GM18517 (cell line): ENCODE measurements around the gene IFT25.

Source experiments
- ATAC-seq: cut with Tn5 transposase; IDR thresholded peaks from one replicate; pipeline ENCODE4 v1.9.1; 2021; ENCODE audit warnings: mild to moderate bottlenecking, moderate library complexity; ENCODE audit not compliant: unreplicated experiment

Gene IFT25

DNA sequence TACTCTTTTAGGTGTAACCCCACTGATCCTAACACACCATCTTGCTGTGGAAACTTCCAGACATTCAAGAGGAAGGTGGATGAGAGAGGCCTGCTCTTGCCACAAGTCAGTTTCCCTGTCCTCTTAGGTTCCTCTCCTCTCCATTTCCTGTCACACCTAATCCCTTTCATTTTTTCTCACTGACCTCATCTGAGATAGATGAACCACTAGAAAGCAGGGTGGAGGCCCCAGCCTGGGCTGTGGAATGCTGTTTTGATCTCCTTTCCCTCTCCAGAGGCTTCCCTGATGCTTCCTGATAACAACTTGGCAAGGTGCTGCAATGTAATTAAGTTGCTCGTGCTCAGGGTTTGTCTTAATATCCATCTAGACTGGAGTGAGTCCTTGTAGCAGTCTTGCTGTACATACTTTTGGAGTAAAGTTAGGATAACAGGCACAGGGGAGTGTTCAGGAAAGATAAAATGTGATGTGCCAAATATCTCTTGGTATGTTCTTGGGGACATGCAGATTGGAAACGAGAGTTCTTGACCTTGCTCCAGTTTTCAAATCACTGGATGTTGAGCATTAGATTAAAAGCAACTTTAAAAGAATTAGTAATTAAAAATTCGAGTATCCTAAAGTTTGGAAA is 11.8 kb upstream of the IFT25 start:
- ATAC-seq = no peak

DNA sequence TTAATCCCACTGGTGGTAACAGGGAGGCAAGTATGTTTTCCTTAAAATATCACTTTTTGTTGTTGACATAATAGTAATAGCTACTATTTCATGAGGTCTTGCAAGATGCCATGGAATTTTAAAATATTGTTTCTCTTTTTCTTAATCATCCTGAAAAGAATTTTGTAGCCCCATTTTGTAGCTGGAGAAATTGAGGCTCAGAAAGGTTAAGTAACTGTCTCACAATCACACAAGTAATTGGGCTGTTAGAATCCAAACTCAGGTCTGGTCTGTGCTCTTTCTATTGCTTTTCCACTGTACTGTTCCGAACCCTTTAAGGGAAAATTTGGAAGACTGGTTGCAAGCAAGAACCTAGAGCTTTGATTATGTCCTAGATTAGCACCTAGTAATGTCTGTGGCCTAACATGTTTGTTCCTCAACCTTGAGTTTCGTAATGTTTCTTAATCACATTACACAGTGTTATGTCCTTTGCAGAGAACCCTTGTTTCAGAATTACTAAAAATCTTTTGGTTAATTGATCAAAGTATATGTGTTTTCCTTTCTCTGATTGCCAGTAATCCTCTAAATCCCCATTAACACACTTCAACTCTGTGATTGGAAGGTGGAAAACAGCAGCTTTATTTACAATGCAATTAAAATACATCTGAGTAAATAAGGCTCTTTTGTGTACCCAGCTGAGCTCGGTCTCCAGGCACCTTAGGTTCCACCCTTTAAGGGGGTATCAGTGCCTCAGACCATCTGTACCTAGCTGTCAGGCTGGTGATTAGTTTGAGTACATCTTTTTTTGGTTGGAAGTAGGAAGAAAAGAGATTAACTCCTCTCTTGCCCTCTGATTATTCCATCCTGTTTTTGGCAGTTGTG is 11.0 kb upstream of the IFT25 start:
- no peak for ATAC-seq

DNA sequence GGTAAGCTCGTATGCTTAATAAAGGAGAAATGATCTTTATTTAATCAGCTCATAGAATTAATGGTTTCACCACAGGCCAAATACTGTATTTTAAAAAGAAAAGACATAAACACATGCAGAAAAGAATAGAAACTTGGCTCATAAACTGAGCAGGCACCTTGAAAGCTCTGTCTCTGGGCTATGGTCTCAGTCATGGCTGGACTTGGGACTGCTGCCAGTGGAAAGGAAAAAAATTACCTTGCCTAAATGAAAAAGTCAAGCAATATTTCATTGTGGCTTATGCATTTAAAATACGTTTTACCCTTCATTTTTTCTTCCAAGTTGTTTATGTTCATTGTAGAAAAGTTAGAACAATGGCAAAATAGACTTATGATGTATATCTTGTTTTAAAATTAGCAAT is 8.6 kb upstream of the IFT25 start:
- ATAC-seq = no peak

GRCh38 chr1:53951697-53952096 is 6.2 kb upstream of the IFT25 start:
- ATAC-seq = no peak

- no peak for ATAC-seq
Measured at GRCh38 chr1:53949023-53949990, 3.8 kb upstream of the IFT25 start.

- no peak for ATAC-seq
Measured at GRCh38 chr1:53948291-53948690, 2.8 kb upstream of the IFT25 start.

GRCh38 chr1:53947172-53947907 is 1.8 kb upstream of the IFT25 start:
- ATAC-seq = no peak

DNA sequence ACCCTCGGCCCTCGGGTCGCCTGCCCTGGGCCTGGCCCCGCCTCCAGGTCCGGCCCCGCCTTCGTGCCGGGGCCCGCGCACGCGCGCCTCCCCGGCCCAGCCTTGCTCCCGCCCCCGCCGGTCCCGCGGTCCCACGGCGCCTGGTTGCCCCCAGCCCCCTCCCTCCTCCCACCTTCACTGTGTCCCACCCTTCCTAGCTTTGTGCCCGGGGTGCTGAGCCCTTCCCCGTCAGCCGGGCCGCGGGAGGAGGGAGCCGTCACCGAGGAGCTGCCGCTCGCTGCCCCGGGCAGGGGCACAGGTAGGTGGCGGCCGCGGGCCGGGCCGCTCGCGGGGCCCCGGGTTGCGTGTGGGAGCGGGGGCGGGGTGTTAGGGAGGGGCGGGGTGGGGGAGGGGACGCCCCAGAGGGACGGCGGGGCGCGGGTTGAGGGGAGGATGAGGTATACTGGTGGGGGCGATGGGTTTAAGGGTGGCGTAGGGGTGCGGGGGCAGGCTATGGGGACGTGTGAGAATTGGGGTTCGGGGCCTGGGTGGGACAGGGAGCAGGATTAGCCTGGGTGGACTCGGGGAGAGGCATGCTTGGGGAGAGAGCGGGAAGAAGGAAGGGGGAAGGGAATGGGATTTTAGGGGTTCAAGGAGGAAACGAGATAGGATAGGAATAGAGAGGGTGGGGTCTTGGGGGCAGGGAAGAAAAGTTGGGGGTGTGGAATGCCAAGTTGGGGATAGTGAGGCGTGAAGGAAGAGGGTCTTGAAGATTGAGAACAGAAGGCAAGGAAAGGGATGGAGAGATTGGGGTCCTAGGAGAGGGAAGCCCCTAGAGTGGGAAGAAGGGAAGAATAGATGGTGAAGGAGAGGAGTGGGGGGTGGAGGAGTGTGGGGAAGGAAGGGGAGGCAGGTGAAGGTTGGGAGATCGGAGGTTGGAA is 1.0 kb upstream of the IFT25 start, which contains the start of gene LRRC42:
TSS of gene LRRC42 (plus strand) at position 99 of the 920 bp plus-strand sequence. CDS start 5,650 bp downstream, outside the sequence.
- peak; percentile 52 for ATAC-seq

GRCh38 chr1:53945183-53945432 is 391 bp downstream of the IFT25 start:
- no peak for ATAC-seq

DNA sequence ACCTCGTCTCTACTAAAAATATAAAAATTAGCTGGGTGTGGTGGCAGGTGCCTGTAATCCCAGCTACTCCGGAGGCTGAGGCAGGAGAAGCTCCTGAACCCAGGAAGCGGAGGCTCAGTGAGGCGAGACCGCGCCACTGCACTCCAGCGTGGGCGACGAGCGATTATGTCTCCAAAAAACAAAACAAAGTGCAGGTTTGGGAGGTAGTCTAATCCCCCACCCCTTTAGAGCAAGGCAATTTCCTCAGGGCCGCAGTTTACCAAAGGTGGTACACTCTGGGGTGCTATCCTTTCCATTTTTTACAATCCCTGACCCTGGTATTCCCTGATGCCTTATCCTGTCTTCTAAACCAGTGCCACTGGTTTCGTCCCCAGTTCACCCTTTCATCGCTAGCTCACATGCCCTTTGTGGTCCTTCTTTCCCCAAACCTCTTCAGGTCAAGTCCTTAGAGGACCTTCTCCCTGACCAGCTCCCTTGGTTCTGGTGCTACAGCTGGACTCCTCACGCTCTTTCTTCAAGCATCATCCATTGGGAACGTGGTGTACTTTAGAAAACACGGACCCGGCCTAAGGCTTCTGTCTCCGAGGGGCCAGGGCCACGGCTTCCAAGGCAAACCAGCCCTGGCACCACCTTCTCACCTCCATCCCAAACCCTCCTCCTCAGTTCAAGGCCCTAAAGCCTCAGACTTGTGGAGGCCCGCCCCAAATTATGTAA is 873 bp downstream of the IFT25 start:
- ATAC-seq = no peak

GRCh38 chr1:53943490-53944043 is 1.9 kb downstream of the IFT25 start:
- ATAC-seq = no peak

DNA sequence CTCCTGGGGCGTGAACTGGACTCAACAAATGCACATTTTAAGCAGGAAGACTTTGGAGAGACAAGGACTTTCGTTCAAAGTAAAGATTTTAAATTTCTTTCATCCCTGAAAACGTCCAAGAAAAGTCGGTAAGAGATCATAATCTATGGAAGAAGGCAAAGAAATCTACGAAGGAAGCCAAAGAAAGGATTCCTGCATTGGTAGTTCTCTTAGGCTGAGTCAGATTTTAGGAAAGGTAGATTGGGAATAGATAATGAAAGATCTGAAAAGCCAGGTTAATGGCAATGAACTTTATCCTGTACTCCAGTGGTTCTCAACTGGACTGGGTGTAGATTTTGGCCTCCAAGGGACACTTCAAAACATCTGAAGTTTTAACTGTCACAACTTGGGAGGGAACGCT is 2.4 kb downstream of the IFT25 start:
- no peak for ATAC-seq

DNA sequence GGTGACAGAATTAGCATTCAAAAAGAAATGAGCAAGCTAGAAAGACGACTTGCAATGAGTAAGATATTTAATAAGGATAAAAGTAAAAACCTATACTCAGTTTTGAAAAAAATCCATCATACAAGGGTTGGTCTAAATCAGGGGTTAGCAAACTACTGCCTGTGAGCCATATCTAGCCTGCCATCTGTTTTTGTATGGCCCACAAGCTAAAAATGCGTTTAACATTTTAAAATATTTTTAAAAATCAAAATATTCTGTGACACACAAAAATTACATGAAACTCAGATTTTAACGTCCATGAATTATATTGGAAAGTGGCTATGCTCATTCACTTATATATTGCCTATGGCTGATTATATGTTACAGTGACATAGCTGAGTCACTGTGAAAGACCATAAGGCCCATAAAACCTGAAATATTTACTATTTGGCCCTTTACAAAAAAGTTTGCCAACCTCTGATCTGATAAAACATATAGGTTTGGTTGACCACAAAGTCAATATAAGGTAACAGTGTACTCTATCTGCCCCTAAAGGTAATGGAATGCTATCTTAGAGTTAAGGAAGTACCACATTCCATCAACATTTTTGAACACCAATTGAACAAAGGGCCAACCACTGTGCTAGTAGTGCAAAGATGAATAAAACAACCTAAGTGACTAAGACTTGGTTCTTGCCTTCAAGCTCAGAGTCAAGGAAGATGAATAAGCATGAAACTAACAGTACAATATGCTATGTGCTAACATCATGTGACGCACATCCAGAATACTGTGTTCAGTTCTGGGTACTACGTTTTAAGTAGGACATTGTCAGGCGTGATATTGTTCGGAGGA is 3.2 kb downstream of the IFT25 start:
- no peak for ATAC-seq

GRCh38 chr1:53938136-53938830 is 7.2 kb downstream of the IFT25 start:
- ATAC-seq = no peak

DNA sequence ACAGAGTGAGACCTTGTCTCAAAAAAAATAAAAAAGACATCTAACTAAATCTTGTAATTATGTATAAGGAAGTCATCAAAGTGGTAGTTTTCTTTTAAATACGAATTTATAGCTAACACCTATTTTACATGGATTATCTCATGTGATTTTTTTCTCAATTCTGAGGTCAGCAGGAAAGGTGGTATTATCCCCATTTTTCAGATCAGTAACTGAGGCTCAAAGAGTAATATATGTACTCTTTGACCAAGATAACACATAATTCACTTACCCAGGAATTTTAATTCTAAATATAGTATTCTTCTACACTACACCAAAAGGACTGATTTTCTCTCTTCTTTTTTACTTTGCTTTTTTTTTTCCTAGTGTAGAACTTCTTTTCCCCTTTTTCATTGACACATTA is 9.1 kb downstream of the IFT25 start:
- ATAC-seq = no peak

- no peak for ATAC-seq
Measured at GRCh38 chr1:53934170-53934765, 11.2 kb downstream of the IFT25 start.

- no peak for ATAC-seq
Measured at GRCh38 chr1:53931523-53931922, 14.0 kb downstream of the IFT25 start.
